ENCODE measurements around the gene LCN6. TPM values are rescaled to one million over a fixed set of nuclear protein-coding genes. Genes with fewer than 3 reads are reported as not detected.

Gene LCN6
- total and polyA plus RNA-seq, 9 of the 15 experiments (the other 6 are each of a cell fraction or from before 2014, with no cell fraction given): 0.10 to 0.45 (median 0.37) TPM; not detected in 5

DNA sequence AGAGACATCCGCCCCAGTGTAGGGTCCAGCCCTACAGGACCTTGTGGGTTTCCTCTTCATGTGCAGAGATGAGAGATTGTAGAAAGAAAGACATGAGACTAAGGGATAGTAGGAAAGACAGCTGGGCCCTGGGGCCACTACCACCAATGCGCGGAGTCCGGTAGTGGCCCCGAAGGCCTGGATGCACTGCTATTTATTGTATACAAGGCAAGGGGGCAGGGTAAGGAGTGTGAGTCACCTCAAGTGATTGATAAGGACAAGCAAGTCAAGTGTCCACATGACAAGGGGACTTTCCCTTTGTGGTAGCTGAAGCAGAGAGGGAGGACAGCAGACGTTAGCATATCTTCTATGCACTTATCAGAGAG, 36.7 kb upstream of the LCN6 start (continued):
- TF ChIP-seq, protein P1, sequence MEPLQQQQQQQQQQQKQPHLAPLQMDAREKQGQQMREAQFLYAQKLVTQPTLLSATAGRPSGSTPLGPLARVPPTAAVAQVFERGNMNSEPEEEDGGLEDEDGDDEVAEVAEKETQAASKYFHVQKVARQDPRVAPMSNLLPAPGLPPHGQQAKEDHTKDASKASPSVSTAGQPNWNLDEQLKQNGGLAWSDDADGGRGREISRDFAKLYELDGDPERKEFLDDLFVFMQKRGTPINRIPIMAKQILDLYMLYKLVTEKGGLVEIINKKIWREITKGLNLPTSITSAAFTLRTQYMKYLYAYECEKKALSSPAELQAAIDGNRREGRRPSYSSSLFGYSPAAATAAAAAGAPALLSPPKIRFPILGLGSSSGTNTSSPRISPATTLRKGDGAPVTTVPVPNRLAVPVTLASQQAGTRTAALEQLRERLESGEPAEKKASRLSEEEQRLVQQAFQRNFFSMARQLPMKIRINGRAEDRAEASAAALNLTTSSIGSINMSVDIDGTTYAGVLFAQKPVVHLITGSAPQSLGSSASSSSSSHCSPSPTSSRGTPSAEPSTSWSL (CRISPR knock-in tag; IDR thresholded peaks at IDR 0.05; ENCODE audit: borderline replicate concordance): no peak
- no peak for TF ChIP-seq ZNF583 (CRISPR knock-in tag; IDR thresholded peaks at IDR 0.05)
- TF ChIP-seq RBFOX2 (IDR thresholded peaks at IDR 0.05; ENCODE audit: low read depth, low read length): peak; percentile 48; the same call in 1 of the 2 replicates
- no peak for TF ChIP-seq PHF20 (IDR thresholded peaks at IDR 0.05; ENCODE audit: partially characterized antibody)
- no peak for TF ChIP-seq TAF7 (tag; IDR thresholded peaks at IDR 0.05)
- no peak for TF ChIP-seq ESRRB (CRISPR knock-in tag; IDR thresholded peaks at IDR 0.05; ENCODE audit: borderline replicate concordance)
- TF ChIP-seq, protein P2, sequence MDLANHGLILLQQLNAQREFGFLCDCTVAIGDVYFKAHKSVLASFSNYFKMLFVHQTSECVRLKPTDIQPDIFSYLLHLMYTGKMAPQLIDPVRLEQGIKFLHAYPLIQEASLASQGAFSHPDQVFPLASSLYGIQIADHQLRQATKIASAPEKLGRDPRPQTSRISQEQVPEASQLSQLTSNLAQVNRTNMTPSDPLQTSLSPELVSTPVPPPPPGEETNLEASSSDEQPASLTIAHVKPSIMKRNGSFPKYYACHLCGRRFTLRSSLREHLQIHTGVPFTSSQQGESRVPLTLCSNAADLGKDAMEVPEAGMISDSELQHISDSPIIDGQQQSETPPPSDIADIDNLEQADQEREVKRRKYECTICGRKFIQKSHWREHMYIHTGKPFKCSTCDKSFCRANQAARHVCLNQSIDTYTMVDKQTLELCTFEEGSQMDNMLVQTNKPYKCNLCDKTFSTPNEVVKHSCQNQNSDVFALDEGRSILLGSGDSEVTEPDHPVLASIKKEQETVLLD (IDR thresholded peaks at IDR 0.05): 0 out of 2 replicates have a peak, but pooled peaks have one; percentile 39
- TF ChIP-seq, protein P3, sequence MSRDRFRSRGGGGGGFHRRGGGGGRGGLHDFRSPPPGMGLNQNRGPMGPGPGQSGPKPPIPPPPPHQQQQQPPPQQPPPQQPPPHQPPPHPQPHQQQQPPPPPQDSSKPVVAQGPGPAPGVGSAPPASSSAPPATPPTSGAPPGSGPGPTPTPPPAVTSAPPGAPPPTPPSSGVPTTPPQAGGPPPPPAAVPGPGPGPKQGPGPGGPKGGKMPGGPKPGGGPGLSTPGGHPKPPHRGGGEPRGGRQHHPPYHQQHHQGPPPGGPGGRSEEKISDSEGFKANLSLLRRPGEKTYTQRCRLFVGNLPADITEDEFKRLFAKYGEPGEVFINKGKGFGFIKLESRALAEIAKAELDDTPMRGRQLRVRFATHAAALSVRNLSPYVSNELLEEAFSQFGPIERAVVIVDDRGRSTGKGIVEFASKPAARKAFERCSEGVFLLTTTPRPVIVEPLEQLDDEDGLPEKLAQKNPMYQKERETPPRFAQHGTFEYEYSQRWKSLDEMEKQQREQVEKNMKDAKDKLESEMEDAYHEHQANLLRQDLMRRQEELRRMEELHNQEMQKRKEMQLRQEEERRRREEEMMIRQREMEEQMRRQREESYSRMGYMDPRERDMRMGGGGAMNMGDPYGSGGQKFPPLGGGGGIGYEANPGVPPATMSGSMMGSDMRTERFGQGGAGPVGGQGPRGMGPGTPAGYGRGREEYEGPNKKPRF (IDR thresholded peaks at IDR 0.05; ENCODE audit: low read depth, low read length): no peak
- no peak for TF ChIP-seq TEAD2 (tag; IDR thresholded peaks at IDR 0.05)
- TF ChIP-seq KLF16 (IDR thresholded peaks at IDR 0.05): peak; percentile 15; the same call in 1 of the 2 replicates
- no peak for TF ChIP-seq KAT8 (IDR thresholded peaks at IDR 0.05; ENCODE audit: low read depth)
- no peak for TF ChIP-seq EHMT2 (IDR thresholded peaks at IDR 0.05)
- no peak for TF ChIP-seq CBFB (CRISPR knock-in tag; IDR thresholded peaks at IDR 0.05)
- TF ChIP-seq ZNF224 (CRISPR knock-in tag; IDR thresholded peaks at IDR 0.05): no peak
- no peak for TF ChIP-seq ZNF778 (CRISPR knock-in tag; IDR thresholded peaks at IDR 0.05)
- no peak for TF ChIP-seq ELF4 (CRISPR knock-in tag; IDR thresholded peaks at IDR 0.05)
- no peak for TF ChIP-seq HCFC1 (IDR thresholded peaks at IDR 0.05; ENCODE audit: low read depth, low read length)
- TF ChIP-seq RHOXF2B (CRISPR knock-in tag; conservative IDR thresholded peaks at IDR 0.05): no peak
- no peak for TF ChIP-seq KAT2B (IDR thresholded peaks at IDR 0.05; ENCODE audit: low read depth, low read length)
- TF ChIP-seq TEAD4 (IDR thresholded peaks at IDR 0.05; ENCODE audit: low read length): 0 out of 2 replicates have a peak, but pooled peaks have one; percentile 13
- no peak for TF ChIP-seq TEAD4 (CRISPR knock-in tag; IDR thresholded peaks at IDR 0.05; ENCODE audit: borderline replicate concordance)
- TF ChIP-seq ZNF436 (CRISPR knock-in tag; IDR thresholded peaks at IDR 0.05): no peak
- no peak for TF ChIP-seq NFE2L1 (tag; IDR thresholded peaks at IDR 0.05; ENCODE audit: borderline replicate concordance, low read depth)
- TF ChIP-seq, protein P4, sequence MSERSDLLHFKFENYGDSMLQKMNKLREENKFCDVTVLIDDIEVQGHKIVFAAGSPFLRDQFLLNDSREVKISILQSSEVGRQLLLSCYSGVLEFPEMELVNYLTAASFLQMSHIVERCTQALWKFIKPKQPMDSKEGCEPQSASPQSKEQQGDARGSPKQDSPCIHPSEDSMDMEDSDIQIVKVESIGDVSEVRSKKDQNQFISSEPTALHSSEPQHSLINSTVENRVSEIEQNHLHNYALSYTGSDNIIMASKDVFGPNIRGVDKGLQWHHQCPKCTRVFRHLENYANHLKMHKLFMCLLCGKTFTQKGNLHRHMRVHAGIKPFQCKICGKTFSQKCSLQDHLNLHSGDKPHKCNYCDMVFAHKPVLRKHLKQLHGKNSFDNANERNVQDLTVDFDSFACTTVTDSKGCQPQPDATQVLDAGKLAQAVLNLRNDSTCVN (CRISPR knock-in tag; IDR thresholded peaks at IDR 0.05): no peak

Data from K562 (cell line).